Mesenchymal stem cell (in vitro differentiated cells and primary cell): ENCODE measurements around the gene TMEM61.
A peak's percentile ranks its signal among the peaks of the same experiment; 100 is the strongest.

Experiments used
- DNase-seq: peaks from one replicate; pipeline ENCODE4 v3.0.0-alpha.2; 2013
- H2AFZ ChIP-seq: one replicate; pipeline ENCODE4 v1.6.1; 2013; ENCODE audit warnings: low read depth, mild to moderate bottlenecking, control low read depth, inconsistent platforms, low read length, moderate library complexity
- H2AK5ac ChIP-seq: 2 replicates; pipeline ENCODE4 v1.6.1; 2013; ENCODE audit warnings: low read length, moderate library complexity, mild to moderate bottlenecking, inconsistent platforms; ENCODE audit not compliant: severe bottlenecking
- H2BK120ac ChIP-seq: one replicate; pipeline ENCODE4 v1.6.1; 2013; ENCODE audit warnings: low read depth, mild to moderate bottlenecking, inconsistent platforms, low read length, moderate library complexity
- H2BK12ac ChIP-seq, 2 experiments: one replicate each; pipeline ENCODE4 v1.6.1; 2013; ENCODE audit warnings: inconsistent platforms in 2 of 2, low read length in 2 of 2, mild to moderate bottlenecking in 2 of 2, moderate library complexity in 2 of 2, control low read depth in 1 of 2
- H2BK15ac ChIP-seq: one replicate; pipeline ENCODE4 v1.6.1; 2013; ENCODE audit warnings: mild to moderate bottlenecking, low read depth, inconsistent platforms; ENCODE audit not compliant: poor library complexity, severe bottlenecking
- H2BK5ac ChIP-seq: 2 replicates; pipeline ENCODE4 v1.6.1; 2013; ENCODE audit warnings: low read depth, mild to moderate bottlenecking, low read length, control low read depth, inconsistent platforms; ENCODE audit not compliant: poor library complexity, severe bottlenecking
- H3K14ac ChIP-seq, 2 experiments: one replicate each; pipeline ENCODE4 v1.6.1; 2013; ENCODE audit warnings: inconsistent platforms in 2 of 2, low read length in 2 of 2, control low read depth in 1 of 2, mild to moderate bottlenecking in 1 of 2, moderate library complexity in 1 of 2
- H3K18ac ChIP-seq, 2 experiments: one replicate each; pipeline ENCODE4 v1.6.1; 2013; ENCODE audit warnings: inconsistent platforms in 2 of 2, low read length in 2 of 2, control low read depth in 1 of 2, low read depth in 1 of 2, mild to moderate bottlenecking in 1 of 2
- H3K23ac ChIP-seq, 2 experiments: one replicate each; pipeline ENCODE4 v1.6.1; 2013; ENCODE audit warnings: inconsistent platforms in 2 of 2, low read length in 2 of 2, mild to moderate bottlenecking in 2 of 2, moderate library complexity in 2 of 2, control low read depth in 1 of 2
- H3K27ac ChIP-seq: 2 replicates; pipeline ENCODE4 v1.5.1; 2013; ENCODE audit warnings: mild to moderate bottlenecking, moderate library complexity, low read length, control low read depth, inconsistent platforms; ENCODE audit not compliant: poor library complexity, severe bottlenecking
- H3K27me3 ChIP-seq, 2 experiments: 2 replicates each; pipeline versions ENCODE4 v1.6.1 to v1.7.0; 2013; ENCODE audit warnings: low read length in 2 of 2, mild to moderate bottlenecking in 2 of 2, moderate library complexity in 2 of 2, control low read depth in 1 of 2, inconsistent platforms in 1 of 2; ENCODE audit not compliant: control insufficient read depth in 1 of 2, insufficient read depth in 1 of 2
- H3K36me3 ChIP-seq, 2 experiments: 2 replicates each; pipeline versions ENCODE4 v1.6.1 to v1.7.0; 2013; ENCODE audit warnings: low read length in 2 of 2, control low read depth in 1 of 2, inconsistent platforms in 1 of 2, low read depth in 1 of 2, mild to moderate bottlenecking in 1 of 2; ENCODE audit not compliant: insufficient read depth in 2 of 2, control insufficient read depth in 1 of 2
- H3K4ac ChIP-seq, 2 experiments: one replicate each; pipeline ENCODE4 v1.6.1; 2013; ENCODE audit warnings: inconsistent platforms in 2 of 2, low read length in 2 of 2, mild to moderate bottlenecking in 2 of 2, moderate library complexity in 2 of 2, control low read depth in 1 of 2, low read depth in 1 of 2
- H3K4me1 ChIP-seq: 2 replicates; pipeline ENCODE4 v1.6.1; 2013; ENCODE audit warnings: low read depth, low read length, control low read depth; ENCODE audit not compliant: control insufficient read depth, insufficient read depth
- H3K4me2 ChIP-seq: 2 replicates; pipeline ENCODE4 v1.6.1; 2013; ENCODE audit warnings: low read length, mild to moderate bottlenecking, inconsistent platforms; ENCODE audit not compliant: poor library complexity, severe bottlenecking
- H3K4me3 ChIP-seq, 2 experiments: 2 replicates each; pipeline versions ENCODE4 v1.5.1 to v1.7.0; 2013; ENCODE audit warnings: low read length in 2 of 2, mild to moderate bottlenecking in 2 of 2, control low read depth in 1 of 2, low read depth in 1 of 2; ENCODE audit not compliant: insufficient read depth in 1 of 2
- H3K79me1 ChIP-seq: replicated peaks from 2 replicates; pipeline ENCODE4 v1.6.1; 2013; ENCODE audit warnings: mild to moderate bottlenecking, control low read depth, low read length, inconsistent platforms; ENCODE audit not compliant: poor library complexity, severe bottlenecking
- H3K9ac ChIP-seq: 2 replicates; pipeline ENCODE4 v1.7.0; 2013; ENCODE audit warnings: mild to moderate bottlenecking, low read length, moderate library complexity
- H3K9me3 ChIP-seq: 2 replicates; pipeline ENCODE4 v1.7.0; 2013; ENCODE audit warnings: mild to moderate bottlenecking, low read length; ENCODE audit not compliant: control insufficient read depth
- H4K8ac ChIP-seq: one replicate; pipeline ENCODE4 v1.6.1; 2013; ENCODE audit warnings: inconsistent platforms, mild to moderate bottlenecking, low read length, moderate library complexity
- H4K91ac ChIP-seq: one replicate; pipeline ENCODE4 v1.6.1; 2013; ENCODE audit warnings: mild to moderate bottlenecking, low read length, inconsistent platforms
- WGBS: methylation state at CpG from one replicate; pipeline ENCODE4 v1.1.7; 2013; ENCODE audit warnings: mixed read lengths; 5-methylcytosine and 5-hydroxymethylcytosine counted together

TMEM61 gene

GRCh38 chr1:54942976-54943375, 37.5 kb upstream of the TMEM61 start:
- Histone ChIP-seq H3K14ac (no peak overlapping the region), H2BK12ac (no peak overlapping the region), H3K79me1 (no peaks in the 10 kb centered on the region), H3K9ac (no peak overlapping the region), H3K4me3 (no peak overlapping the region), H2AFZ (no peak overlapping the region), H3K27ac (no peak overlapping the region), H3K36me3 (no peaks in the 10 kb centered on the region), H2BK120ac (no peak overlapping the region), H4K8ac (no peak overlapping the region), H3K23ac (no peak overlapping the region), H3K18ac (no peak overlapping the region), H3K9me3 (no peaks in the 10 kb centered on the region), H2AK5ac (peak overlapping the region; percentile 34), H3K4me1 (peaks cover 7% of the 10 kb centered on the region), H4K91ac (peak overlapping the region; percentile 5), H2BK5ac (no peak overlapping the region), H3K27me3 (no peaks in the 10 kb centered on the region), H3K4me2 (no peak overlapping the region), H2BK15ac (no peak overlapping the region), H3K4ac (no peak overlapping the region)
- DNase-seq: no peak
- WGBS: 93% methylated on average over 4 of the region's 4 CpGs

- Histone ChIP-seq H2BK15ac (no peak overlapping the region), H3K9ac (peak overlapping the region; percentile 66), H3K4ac (no peak overlapping the region), H2AK5ac (peak overlapping the region; percentile 59), H3K23ac (no peak overlapping the region), H4K91ac (no peak overlapping the region), H3K4me1 (peaks cover 7% of the 10 kb centered on the region), H3K18ac (no peak overlapping the region), H3K27ac (no peak overlapping the region), H3K4me3 (peak overlapping the region in 1 of 2 experiments; percentile 42), H2BK12ac (no peak overlapping the region), H4K8ac (no peak overlapping the region), H2AFZ (no peak overlapping the region), H3K36me3 (no peaks in the 10 kb centered on the region), H2BK5ac (no peak overlapping the region), H3K27me3 (no peaks in the 10 kb centered on the region), H3K9me3 (no peaks in the 10 kb centered on the region), H3K4me2 (no peak overlapping the region), H3K79me1 (no peaks in the 10 kb centered on the region), H3K14ac (no peak overlapping the region), H2BK120ac (no peak overlapping the region)
- DNase-seq: peak; percentile 82
- WGBS: 55% methylated on average over 9 of the region's 9 CpGs
These were observed 35.6 kb upstream of the TMEM61 start for GRCh38 chr1:54944610-54945392.

GRCh38 chr1:54945393-54945936, 35.0 kb upstream of the TMEM61 start:
- Histone ChIP-seq H3K14ac (no peak overlapping the region), H3K79me1 (no peaks in the 10 kb centered on the region), H3K18ac (peak overlapping the region in 1 of 2 experiments; percentile 41), H3K23ac (no peak overlapping the region), H2BK120ac (no peak overlapping the region), H3K27ac (no peak overlapping the region), H3K27me3 (no peaks in the 10 kb centered on the region), H3K4me3 (no peak overlapping the region), H2BK12ac (peak overlapping the region in 1 of 2 experiments; percentile 15), H4K8ac (no peak overlapping the region), H3K36me3 (no peaks in the 10 kb centered on the region), H3K9ac (no peak overlapping the region), H3K9me3 (no peaks in the 10 kb centered on the region), H2AK5ac (peak overlapping the region; percentile 36), H3K4me2 (no peak overlapping the region), H4K91ac (no peak overlapping the region), H3K4ac (no peak overlapping the region), H2AFZ (no peak overlapping the region), H3K4me1 (peaks cover 11% of the 10 kb centered on the region), H2BK5ac (no peak overlapping the region), H2BK15ac (no peak overlapping the region)
- DNase-seq: no peak
- 82% methylated on average over 6 of the region's 6 CpGs for WGBS

DNA sequence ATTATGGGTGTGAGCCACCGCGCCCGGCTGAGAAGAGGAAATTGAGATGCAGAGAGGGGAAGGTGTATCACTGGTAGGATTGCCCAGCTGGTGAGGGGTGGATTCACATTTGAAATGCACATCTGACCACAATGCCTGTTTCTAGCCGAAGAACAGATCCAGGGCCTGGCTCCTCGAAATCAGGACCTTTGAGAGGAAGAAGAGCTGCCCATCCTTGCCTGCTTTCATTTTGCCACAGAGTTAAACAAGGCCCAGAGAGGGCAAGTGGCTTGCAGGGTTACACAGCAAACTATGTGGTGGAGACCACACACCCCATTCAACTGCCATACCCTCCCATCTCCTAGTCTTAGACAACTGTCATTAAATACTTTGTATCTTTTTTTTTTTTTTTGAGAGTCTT, 32.9 kb upstream of the TMEM61 start:
- Histone ChIP-seq H3K4me1 (peaks cover 12% of the 10 kb centered on the region), H2AK5ac (no peak overlapping the region), H3K4me2 (no peak overlapping the region), H3K27ac (no peak overlapping the region), H2BK15ac (no peak overlapping the region), H3K27me3 (no peaks in the 10 kb centered on the region), H3K4me3 (no peak overlapping the region), H3K23ac (no peak overlapping the region), H3K9me3 (no peaks in the 10 kb centered on the region), H4K91ac (no peak overlapping the region), H3K36me3 (no peaks in the 10 kb centered on the region), H2AFZ (no peak overlapping the region), H3K9ac (no peak overlapping the region), H3K18ac (no peak overlapping the region), H2BK120ac (no peak overlapping the region), H2BK12ac (no peak overlapping the region), H3K79me1 (no peaks in the 10 kb centered on the region), H4K8ac (no peak overlapping the region), H3K14ac (no peak overlapping the region), H2BK5ac (no peak overlapping the region), H3K4ac (no peak overlapping the region)
- WGBS: 82% methylated on average over 5 of the region's 5 CpGs
- no peak for DNase-seq
